Measurements from ENCODE around the gene SLC12A9.

DNA sequence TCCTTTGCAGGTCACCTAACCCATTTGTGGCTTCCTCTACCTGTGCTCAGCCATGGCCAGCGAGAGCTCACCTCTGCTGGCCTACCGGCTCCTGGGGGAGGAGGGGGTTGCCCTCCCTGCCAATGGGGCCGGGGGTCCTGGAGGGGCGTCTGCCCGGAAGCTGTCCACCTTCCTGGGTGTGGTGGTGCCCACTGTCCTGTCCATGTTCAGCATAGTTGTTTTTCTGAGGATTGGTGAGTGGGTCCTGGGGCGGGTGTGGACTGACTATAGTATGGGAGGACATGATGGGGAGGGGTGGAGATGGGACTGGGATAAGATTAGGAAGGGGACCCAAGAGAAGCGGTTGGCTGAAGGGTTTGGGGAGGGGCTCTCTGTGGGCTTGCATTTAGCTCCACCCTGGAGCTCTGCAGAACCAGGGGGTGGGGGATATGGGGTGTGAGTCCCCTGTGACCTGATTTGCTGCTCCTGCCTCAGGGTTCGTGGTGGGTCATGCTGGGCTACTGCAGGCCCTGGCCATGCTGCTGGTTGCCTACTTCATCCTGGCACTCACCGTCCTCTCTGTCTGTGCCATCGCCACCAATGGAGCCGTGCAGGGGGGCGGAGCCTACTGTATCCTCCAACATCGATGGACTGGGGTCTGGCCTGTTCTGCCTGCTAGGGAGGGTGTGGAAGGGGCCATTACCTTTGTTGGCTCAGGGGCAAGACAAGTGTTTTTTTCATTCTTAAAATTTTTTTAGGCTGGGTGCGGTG, 1.8 kb downstream of the SLC12A9 start:
- no peak for TF ChIP-seq EZH2 (IDR thresholded peaks at IDR 0.05; ENCODE audit: low read depth, unreplicated experiment)
- TF ChIP-seq, protein P1, sequence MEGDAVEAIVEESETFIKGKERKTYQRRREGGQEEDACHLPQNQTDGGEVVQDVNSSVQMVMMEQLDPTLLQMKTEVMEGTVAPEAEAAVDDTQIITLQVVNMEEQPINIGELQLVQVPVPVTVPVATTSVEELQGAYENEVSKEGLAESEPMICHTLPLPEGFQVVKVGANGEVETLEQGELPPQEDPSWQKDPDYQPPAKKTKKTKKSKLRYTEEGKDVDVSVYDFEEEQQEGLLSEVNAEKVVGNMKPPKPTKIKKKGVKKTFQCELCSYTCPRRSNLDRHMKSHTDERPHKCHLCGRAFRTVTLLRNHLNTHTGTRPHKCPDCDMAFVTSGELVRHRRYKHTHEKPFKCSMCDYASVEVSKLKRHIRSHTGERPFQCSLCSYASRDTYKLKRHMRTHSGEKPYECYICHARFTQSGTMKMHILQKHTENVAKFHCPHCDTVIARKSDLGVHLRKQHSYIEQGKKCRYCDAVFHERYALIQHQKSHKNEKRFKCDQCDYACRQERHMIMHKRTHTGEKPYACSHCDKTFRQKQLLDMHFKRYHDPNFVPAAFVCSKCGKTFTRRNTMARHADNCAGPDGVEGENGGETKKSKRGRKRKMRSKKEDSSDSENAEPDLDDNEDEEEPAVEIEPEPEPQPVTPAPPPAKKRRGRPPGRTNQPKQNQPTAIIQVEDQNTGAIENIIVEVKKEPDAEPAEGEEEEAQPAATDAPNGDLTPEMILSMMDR (conservative IDR thresholded peaks at IDR 0.05; ENCODE audit: low read depth in 2 of 2), result no peak
- TF ChIP-seq CREB1 (CRISPR knock-in tag; IDR thresholded peaks at IDR 0.05; ENCODE audit: low read depth), result no peak
- TF ChIP-seq JUNB (IDR thresholded peaks at IDR 0.05; ENCODE audit: unreplicated experiment), result no peak
- no peak for TF ChIP-seq POLR2AphosphoS5 (IDR thresholded peaks at IDR 0.05; ENCODE audit: low read depth)
- no peak for TF ChIP-seq ZNF462 (CRISPR knock-in tag; IDR thresholded peaks at IDR 0.05)
- no peak for TF ChIP-seq ZNF114 (CRISPR knock-in tag; IDR thresholded peaks at IDR 0.05)
- TF ChIP-seq EZH2phosphoT487 (IDR thresholded peaks at IDR 0.05; ENCODE audit: unreplicated experiment), result no peak
- TF ChIP-seq, protein P2, sequence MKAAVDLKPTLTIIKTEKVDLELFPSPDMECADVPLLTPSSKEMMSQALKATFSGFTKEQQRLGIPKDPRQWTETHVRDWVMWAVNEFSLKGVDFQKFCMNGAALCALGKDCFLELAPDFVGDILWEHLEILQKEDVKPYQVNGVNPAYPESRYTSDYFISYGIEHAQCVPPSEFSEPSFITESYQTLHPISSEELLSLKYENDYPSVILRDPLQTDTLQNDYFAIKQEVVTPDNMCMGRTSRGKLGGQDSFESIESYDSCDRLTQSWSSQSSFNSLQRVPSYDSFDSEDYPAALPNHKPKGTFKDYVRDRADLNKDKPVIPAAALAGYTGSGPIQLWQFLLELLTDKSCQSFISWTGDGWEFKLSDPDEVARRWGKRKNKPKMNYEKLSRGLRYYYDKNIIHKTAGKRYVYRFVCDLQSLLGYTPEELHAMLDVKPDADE (IDR thresholded peaks at IDR 0.05), result no peak
- TF ChIP-seq REST (IDR thresholded peaks at IDR 0.05; ENCODE audit: unreplicated experiment), result no peak
- no peak for TF ChIP-seq ZNF331 (CRISPR knock-in tag; IDR thresholded peaks at IDR 0.05; ENCODE audit: low read depth)

All from GM23338 (cell line).